Esophagus mucosa (tissue), 1 donor: ENCODE results near the gene PLCB1. TPM values are rescaled to one million over a fixed set of nuclear protein-coding genes. Genes with fewer than 3 reads are reported as not detected.

ENCODE experiments used
- ATAC-seq: fragments of 200-7000 bp; cut with Tn5 transposase; one replicate; pipeline ENCODE4 v1.9.1; 2020
- total RNA-seq: library from RNA; stranded (reverse); gene quantifications from one replicate; pipeline ENCODE4 v1.2.4, GENCODE V29; 2023
- donor health status: DM: yes; HTN: yes; CAD: no.

PLCB1 gene
- total RNA-seq, 1 donor from 2014 or later: 2.7 TPM

- no peak for ATAC-seq
Observed at GRCh38 chr20:8515810-8516435, 383.9 kb downstream of the PLCB1 start.

- no peak for ATAC-seq
Observed at GRCh38 chr20:8518878-8519277, 386.8 kb downstream of the PLCB1 start.

- ATAC-seq: no peak
Observed at GRCh38 chr20:8519887-8520286, 387.8 kb downstream of the PLCB1 start.

GRCh38 chr20:8522168-8522567 lies 390.1 kb downstream of the PLCB1 start:
- no peak for ATAC-seq

- no peak for ATAC-seq
Observed at GRCh38 chr20:8523684-8524083, 391.6 kb downstream of the PLCB1 start.

- no peak for ATAC-seq
Observed at GRCh38 chr20:8524101-8525016, 392.3 kb downstream of the PLCB1 start.

GRCh38 chr20:8525017-8525343 lies 392.9 kb downstream of the PLCB1 start:
- no peak for ATAC-seq

GRCh38 chr20:8526610-8527009 lies 394.5 kb downstream of the PLCB1 start:
- no peak for ATAC-seq

GRCh38 chr20:8527998-8528723 lies 396.1 kb downstream of the PLCB1 start:
- ATAC-seq: no peak

- no peak for ATAC-seq
Observed at GRCh38 chr20:8530022-8530421, 398.0 kb downstream of the PLCB1 start.

- no peak for ATAC-seq
Observed at GRCh38 chr20:8532169-8532568, 400.1 kb downstream of the PLCB1 start.

GRCh38 chr20:8534368-8535160 lies 402.5 kb downstream of the PLCB1 start:
- no peak for ATAC-seq

GRCh38 chr20:8535403-8536261 lies 403.6 kb downstream of the PLCB1 start:
- no peak for ATAC-seq

GRCh38 chr20:8536262-8536618 lies 404.2 kb downstream of the PLCB1 start:
- no peak for ATAC-seq

- no peak for ATAC-seq
Observed at GRCh38 chr20:8540466-8540865, 408.4 kb downstream of the PLCB1 start.

GRCh38 chr20:8542110-8542486 lies 410.0 kb downstream of the PLCB1 start:
- no peak for ATAC-seq

- no peak for ATAC-seq
Observed at GRCh38 chr20:8545212-8545611, 413.1 kb downstream of the PLCB1 start.

- ATAC-seq: no peak
Observed at GRCh38 chr20:8547035-8547650, 415.1 kb downstream of the PLCB1 start.

GRCh38 chr20:8547968-8548588 lies 416.0 kb downstream of the PLCB1 start:
- no peak for ATAC-seq

GRCh38 chr20:8549192-8549591 lies 417.1 kb downstream of the PLCB1 start:
- no peak for ATAC-seq

GRCh38 chr20:8557711-8558110 lies 425.6 kb downstream of the PLCB1 start:
- no peak for ATAC-seq
